HG03097 (cell line): ENCODE results near the gene UGGT2.
"Not testable (repeated sequence)": the region's sequence is repeated elsewhere in the genome, so short reads cannot be mapped to it uniquely, and the experiment has no call there.

ENCODE experiments used
- ATAC-seq: cut with Tn5 transposase; IDR thresholded peaks from one replicate; pipeline ENCODE4 v1.9.1; 2021; ENCODE audit not compliant: unreplicated experiment, low FRiP score

UGGT2 gene

DNA sequence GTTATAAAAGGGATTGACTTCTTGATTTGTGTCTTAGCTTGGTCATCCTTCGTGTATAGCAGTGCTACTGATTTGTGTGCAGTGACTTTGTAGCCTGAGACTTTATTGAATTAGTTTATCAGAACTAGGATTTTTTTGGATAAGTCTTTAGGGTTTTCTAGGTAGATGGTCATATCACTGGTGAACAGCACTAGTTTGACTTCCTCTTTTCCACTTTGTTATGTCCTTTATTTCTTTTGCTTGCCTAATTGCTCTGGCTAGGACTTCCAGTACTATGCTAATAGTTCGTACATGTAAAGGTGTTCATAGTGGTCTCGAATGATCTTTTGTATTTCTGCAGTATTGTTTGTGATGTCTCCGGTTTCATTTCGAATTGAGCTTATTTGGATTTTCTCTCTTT is 230.9 kb downstream of the UGGT2 start:
- no peak for ATAC-seq

- ATAC-seq, result no peak
Measured at GRCh38 chr13:95814495-95814894, 238.7 kb downstream of the UGGT2 start.

GRCh38 chr13:95813139-95813538 is 240.1 kb downstream of the UGGT2 start:
- ATAC-seq, result no peak

DNA sequence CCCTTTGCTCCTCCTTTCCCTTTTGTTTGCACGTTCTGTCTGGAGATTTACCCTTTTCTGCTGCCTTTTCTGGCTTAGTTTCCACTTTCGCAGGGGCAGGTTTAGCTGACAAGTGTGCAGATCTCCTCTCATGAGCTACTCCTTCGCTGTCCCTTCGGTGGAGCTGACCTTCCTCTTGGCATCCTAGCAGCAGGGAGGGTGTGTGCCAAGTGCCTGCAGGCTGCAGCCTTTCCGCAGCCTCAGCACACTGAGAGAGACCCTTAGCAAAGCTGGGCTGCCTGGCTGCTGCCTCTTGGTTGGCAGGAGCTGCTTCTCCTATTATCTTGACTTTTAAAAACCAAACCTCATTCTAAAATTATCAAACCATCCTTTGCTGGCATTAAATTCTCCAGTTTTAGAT is 243.8 kb downstream of the UGGT2 start:
- ATAC-seq, result no peak

DNA sequence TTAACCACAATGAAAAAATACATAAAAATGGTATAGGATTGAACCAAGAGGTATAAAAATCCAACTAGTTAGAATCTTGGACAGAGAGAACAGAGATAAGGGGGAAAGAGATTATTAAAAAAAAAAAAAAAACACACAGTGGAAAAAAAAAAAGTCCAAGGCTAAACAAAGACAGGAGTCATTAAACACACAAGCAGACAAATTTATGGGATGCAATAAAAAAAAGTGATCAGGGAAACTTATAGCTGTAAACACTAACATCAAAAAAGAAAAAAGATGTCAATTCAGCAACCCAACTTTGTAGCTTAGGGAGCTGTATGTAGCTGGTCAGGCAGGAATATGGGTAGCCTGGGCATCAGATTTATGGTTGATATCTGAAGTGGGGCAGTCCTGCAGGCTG is 247.3 kb downstream of the UGGT2 start:
- ATAC-seq, result no peak

GRCh38 chr13:95801825-95802224 is 251.4 kb downstream of the UGGT2 start:
- ATAC-seq, result no peak

DNA sequence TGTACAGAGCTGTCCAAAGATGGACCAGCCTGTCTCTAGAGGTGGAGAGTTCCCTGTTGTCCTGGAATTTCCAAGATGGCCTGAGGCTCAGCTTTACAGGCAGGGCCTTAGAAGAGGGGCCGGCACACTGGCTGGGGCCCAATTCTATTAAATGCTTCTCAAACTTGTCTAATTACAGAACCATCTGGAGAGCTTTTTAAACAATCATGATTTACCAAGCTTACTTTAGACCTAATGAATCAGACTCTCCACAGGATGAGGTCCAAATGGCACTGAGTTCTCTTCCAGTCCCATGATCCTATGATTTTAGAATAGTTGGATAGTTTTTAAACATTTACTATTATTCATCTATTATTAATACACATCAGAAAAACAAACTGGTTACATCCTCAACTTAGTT is 252.8 kb downstream of the UGGT2 start:
- ATAC-seq, result no peak

GRCh38 chr13:95797016-95797415 is 256.2 kb downstream of the UGGT2 start:
- no peak for ATAC-seq

DNA sequence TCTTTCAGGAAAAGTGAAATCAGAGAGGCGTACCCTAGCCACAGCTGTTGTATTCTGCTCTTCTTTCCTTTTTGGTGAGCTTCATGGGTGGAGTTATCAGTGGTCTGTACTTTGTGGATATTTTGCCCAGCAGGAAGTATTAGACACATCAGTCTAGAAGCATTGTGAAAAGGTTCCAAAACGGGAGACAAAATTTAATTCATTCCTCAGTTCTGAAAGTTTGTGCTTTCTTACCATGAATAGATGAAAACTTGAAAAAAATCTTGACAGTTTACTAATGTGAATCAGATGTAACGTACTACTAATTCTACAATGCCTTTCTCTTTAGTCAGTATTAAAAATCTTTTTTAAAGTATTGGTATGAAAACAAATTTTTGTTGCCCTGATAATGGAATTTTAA is 259.4 kb downstream of the UGGT2 start:
- no peak for ATAC-seq

- ATAC-seq, result no peak
Measured at GRCh38 chr13:95793018-95793555, 260.1 kb downstream of the UGGT2 start.

DNA sequence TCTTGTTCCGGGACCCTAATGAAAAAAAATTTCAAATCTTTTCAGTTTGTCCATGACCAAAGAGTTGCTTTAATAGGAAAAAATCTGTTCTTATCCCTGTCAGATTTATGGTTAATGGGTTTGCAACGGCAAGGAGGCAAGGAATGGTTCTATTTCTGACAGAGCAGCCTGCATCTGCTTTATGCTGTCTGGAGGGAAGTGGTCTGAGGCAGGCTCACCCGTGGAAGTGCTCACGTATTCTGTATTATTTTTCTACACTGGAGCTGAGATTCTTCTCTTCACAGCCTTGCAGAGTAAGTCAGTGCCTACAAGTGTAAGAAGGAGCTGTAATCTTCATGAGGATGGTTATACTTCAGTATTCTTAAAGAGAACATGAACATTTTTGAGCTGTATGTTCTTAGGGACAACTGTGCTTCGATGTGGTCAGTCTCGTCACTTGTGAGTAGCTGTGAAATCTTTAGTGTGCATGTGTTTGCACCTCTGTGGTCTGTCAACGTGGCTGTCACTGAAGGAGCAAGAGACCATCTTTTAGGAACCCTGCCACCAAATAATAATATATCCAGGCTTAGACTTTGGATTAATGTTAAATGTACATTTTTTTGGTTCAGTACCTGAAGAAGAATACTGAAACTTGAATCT is 262.0 kb downstream of the UGGT2 start:
- ATAC-seq, result no peak

DNA sequence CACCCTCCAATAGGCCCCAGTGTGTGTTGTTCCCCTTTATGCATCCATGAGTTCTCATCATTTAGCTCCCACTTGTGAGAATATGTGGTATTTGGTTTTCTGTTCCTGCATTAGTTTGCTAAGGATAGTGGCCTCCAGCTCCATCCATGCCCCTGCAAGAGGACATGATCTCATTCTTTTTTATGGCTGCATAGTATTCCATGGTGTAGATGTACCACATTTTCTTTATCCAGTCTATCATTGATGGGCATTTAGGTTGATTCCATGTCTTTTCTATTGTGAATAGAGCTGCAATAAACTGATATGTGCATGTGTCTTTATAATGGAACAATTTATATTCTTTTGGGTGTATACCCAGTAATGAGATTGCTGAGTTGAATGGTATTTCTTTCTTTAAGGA is 263.9 kb downstream of the UGGT2 start:
- ATAC-seq, result not testable (repeated sequence)

DNA sequence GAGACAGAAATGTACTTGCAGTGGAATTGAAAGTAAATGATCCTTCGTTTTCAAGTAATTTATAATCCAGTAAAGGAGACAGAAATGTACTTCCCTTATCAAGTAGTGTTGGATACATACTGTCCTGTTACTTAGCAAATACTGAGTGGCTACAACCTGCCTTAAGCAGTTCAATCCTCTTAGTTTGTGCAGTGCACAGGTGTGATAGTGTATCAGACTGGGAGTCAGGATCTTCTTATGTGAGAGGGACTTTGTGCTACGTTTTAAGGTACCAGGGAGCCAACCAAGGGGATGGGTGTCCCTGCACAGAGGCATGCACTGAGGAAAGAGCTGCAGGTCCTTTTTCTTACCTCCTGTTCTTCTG is 265.1 kb downstream of the UGGT2 start:
- no peak for ATAC-seq

- no peak for ATAC-seq
Measured at GRCh38 chr13:95787356-95788099, 265.7 kb downstream of the UGGT2 start.

DNA sequence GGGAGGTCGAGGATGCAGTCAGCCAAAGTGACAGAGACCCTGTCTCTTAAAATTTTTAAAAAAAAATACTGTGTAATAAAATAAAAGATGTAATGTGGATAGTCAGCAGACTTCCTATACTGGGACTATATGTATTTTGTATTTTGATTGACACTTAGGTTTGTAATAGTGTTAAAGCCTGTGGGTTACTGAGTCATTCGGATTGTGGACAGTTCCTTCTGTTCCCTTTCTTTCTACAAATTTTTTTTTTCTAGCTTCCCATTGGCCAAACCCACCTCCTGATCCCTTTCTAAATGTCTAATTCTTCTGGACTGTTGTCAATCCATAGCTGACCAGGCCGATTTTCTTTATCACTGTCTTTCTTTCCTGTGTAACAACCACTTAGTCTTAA is 268.3 kb downstream of the UGGT2 start:
- ATAC-seq, result no peak

DNA sequence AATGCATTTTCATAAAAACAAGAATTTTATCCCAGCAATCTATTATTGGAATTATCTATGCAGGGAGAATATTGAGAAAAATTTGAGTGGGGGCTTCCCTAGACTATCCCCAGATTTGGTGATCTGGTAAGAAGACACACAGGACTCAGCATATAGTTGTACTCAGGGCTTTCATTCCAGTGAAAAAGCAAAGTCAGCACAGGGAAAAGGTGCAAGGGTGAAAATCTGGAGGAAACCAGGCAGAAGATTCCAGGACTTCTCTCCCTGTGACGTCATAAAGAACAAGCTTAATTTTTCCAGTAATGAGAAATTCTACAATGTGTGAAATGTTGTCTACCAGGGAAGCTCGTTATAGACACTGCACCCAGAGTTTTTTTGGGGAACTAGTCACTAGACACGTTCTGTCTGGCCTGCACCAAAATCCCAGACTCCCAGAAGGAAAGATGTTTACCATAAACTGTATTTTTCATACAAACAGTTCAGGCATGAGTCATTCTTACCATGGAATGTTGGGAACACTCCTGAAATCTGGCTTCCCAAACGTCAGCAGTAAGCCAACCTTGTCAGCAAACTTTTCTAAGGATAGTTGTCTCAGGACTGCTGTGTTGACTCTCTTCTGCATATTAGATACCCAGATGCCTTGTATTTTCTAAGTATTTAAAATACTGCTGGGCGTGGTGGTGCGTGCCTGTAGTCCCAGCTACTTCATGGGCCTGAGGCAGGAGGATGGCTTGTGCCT is 268.9 kb downstream of the UGGT2 start:
- ATAC-seq, result no peak

DNA sequence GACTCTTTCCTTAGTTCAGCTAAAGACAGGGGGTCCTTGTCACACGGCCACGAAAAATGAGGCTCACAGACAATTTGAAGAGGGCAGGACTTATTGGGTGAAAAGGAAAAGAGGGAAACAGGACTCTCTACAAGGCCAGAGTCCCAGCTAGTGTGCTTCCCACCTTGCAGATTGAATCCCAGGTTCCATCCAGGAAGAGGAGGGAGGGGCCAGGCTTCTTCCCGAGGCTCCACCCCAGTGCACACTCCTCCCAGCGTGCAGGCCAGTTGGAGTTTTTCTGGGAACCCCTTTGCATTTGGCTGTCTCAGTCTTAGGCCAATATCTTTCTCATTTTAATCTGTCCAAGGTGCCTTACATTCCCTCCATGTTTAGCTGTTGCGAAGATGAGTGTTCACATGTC is 269.5 kb downstream of the UGGT2 start:
- ATAC-seq, result no peak

GRCh38 chr13:95781940-95782339 is 271.3 kb downstream of the UGGT2 start:
- not testable (repeated sequence) for ATAC-seq

DNA sequence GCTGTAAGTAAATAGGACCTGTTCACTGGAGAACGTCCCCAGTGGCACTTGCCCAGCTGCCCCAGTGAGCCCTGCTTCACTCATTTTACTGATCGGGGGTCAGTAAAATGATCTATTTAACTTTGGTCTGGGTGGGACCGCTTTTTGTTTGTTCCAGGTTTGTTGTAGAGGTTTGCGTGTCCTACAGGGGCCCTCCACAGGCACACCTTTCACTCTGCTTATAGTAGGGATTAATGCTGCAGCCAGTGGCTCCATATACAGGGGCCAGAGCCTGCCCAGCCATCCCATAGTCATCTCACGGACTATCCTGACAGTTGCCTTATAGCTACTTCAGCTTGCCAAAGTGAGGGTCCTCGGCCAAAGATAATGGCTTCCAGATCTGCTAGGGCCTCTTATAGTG is 272.2 kb downstream of the UGGT2 start:
- ATAC-seq, result no peak

DNA sequence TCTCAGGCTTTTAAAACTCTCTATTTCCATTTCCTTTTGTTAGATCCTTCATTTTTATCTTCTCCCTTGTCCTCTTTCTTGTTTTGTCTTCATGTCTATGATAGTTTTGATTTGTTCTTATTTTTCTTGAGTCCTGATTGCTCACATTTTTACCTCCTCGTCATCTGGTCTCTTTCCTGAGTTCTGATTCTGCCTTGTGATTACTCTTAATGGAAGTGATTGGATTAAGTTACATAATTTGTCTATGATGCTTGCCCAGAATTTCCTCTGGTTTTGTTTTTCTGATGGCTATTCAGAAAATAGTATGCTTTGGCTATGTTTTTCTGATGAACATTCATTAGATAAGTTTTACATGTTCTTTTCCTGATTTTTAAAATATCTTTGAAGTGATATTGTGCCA is 273.7 kb downstream of the UGGT2 start:
- ATAC-seq, result no peak

- no peak for ATAC-seq
Measured at GRCh38 chr13:95771905-95772304, 281.3 kb downstream of the UGGT2 start.

DNA sequence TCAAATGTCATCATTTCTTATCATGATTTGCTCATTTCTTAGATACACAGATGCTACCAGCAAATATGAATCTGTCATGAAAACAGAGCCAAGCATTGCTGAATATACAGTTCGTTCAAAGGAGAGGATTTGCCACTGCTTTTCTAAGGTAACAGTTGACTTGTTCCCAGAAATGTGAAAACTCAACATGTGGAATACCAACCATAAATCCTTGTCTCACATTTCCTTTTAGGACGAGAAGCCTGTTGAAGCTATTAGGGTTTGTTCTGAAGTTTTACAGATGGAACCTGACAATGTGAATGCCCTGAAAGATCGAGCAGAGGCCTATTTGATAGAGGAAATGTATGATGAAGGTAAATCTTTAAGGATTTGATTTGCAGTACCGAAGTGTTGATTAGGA is 289.6 kb downstream of the UGGT2 start:
- ATAC-seq, result no peak
